Endothelial cell of umbilical vein (primary cell): ENCODE measurements around the gene TMEM62. TPM values are rescaled to one million over a fixed set of nuclear protein-coding genes. Genes with fewer than 3 reads are reported as not detected.

Source experiments
- BruUV-seq: library from RNA; stranded (reverse); fragments of 400-500 nt; replicated peaks from 2 replicates; lab custom pipeline; 2021; lab: Mats Ljungman, UMichigan
- CTCF ChIA-PET: fragments of 300-600, 350-600 bp; sonication (Branson Sonifier 250); formaldehyde crosslinking; loops from one replicate; lab custom pipeline; 2021; ENCODE audit warnings: antibody characterized with exemption, inconsistent platforms; lab: Charles Lee
- POLR2A ChIA-PET: fragments of 300-600, 350-600 bp; sonication (Branson Sonifier 250); formaldehyde crosslinking; loops from one replicate; lab custom pipeline; 2021; ENCODE audit warnings: antibody characterized with exemption, inconsistent platforms; lab: Charles Lee
- DNase-seq: peaks from one replicate; pipeline ENCODE4 v3.0.0-alpha.2; 2011; ENCODE audit warnings: low read depth, low spot score
- FAIRE-seq: peaks from 2 replicates; lab custom pipeline; 2011; peaks lifted over from hg19 to GRCh38; lab: Jason Lieb, UNC
- H2AFZ ChIP-seq: 2 replicates; pipeline ENCODE4 v1.6.0; 2012; ENCODE audit warnings: low read depth, low read length, control low read depth, inconsistent platforms
- H3K27ac ChIP-seq: 2 replicates; pipeline ENCODE4 v1.5.1; 2011; ENCODE audit warnings: low read depth, mild to moderate bottlenecking, control low read depth, low read length, moderate library complexity; ENCODE audit not compliant: insufficient read depth
- H3K27me3 ChIP-seq, 2 experiments: 2 replicates each; pipeline versions ENCODE4 v1.6.0 to v1.6.1; 2011; ENCODE audit warnings: low read length in 2 of 2, mixed read lengths in 1 of 2; ENCODE audit not compliant: control insufficient read depth in 2 of 2, insufficient read depth in 2 of 2
- H3K36me3 ChIP-seq, 2 experiments: 2 replicates in 1 of 2; 3 replicates in 1 of 2; pipeline ENCODE4 v1.5.1; 2011; ENCODE audit warnings: low read length in 2 of 2, mild to moderate bottlenecking in 1 of 2, moderate library complexity in 1 of 2; ENCODE audit not compliant: control insufficient read depth in 2 of 2, insufficient read depth in 2 of 2; ENCODE audit errors: extremely low read depth in 1 of 2
- H3K4me1 ChIP-seq: 3 replicates; pipeline ENCODE4 v1.5.1; 2011; ENCODE audit warnings: mild to moderate bottlenecking, low read length; ENCODE audit not compliant: control insufficient read depth, insufficient read depth; ENCODE audit errors: extremely low read depth
- H3K4me2 ChIP-seq: 2 replicates; pipeline ENCODE4 v1.6.1; 2011; ENCODE audit warnings: low read length, control low read depth, mixed read lengths; ENCODE audit not compliant: insufficient read depth
- H3K4me3 ChIP-seq, 3 experiments: fragments of 200-600 bp in 1 of 3; sonication (generic), shearing (Covaris generic) in 1 of 3; replicated peaks in 1 of 3; 2 replicates each; pipeline ENCODE4 v1.5.1; 2011 to 2016; ENCODE audit warnings: control low read depth in 3 of 3, low read length in 3 of 3, mild to moderate bottlenecking in 2 of 3, inconsistent platforms in 1 of 3, low read depth in 1 of 3, moderate library complexity in 1 of 3; ENCODE audit not compliant: insufficient read depth in 1 of 3
- H3K79me2 ChIP-seq: 2 replicates; pipeline ENCODE4 v1.6.0; 2012; ENCODE audit warnings: low read length, inconsistent platforms; ENCODE audit not compliant: control insufficient read depth, insufficient read depth
- H3K9ac ChIP-seq: replicated peaks from 2 replicates; pipeline ENCODE3; 2011; ENCODE audit warnings: low read length, control low read depth; ENCODE audit not compliant: insufficient read depth; ENCODE audit errors: extremely low read depth
- H3K9me1 ChIP-seq: replicated peaks from 3 replicates; pipeline ENCODE4 v1.6.0; 2011; ENCODE audit warnings: mild to moderate bottlenecking, low read length; ENCODE audit not compliant: control insufficient read depth, insufficient read depth; ENCODE audit errors: extremely low read depth
- H3K9me3 ChIP-seq: replicated peaks from 2 replicates; pipeline ENCODE4 v1.5.1; 2012; ENCODE audit warnings: low read length, inconsistent platforms; ENCODE audit not compliant: control insufficient read depth, insufficient read depth
- H4K20me1 ChIP-seq: replicated peaks from 2 replicates; pipeline ENCODE3; 2011; ENCODE audit warnings: mild to moderate bottlenecking, low read length; ENCODE audit not compliant: control insufficient read depth, insufficient read depth; ENCODE audit errors: extremely low read depth
- MYC ChIP-seq: IDR thresholded peaks from one replicate; pipeline ENCODE4 v1.6.1; 2011; ENCODE audit warnings: mild to moderate bottlenecking, low read depth, low read length
- POLR2A ChIP-seq: IDR thresholded peaks from 2 replicates; pipeline ENCODE4 v1.6.1; 2012; ENCODE audit warnings: low read depth, mild to moderate bottlenecking, control low read depth, low read length
- POLR2AphosphoS5 ChIP-seq: IDR thresholded peaks from 2 replicates; pipeline ENCODE4 v1.6.1; 2012; ENCODE audit warnings: low read depth, mild to moderate bottlenecking, control low read depth, low read length, moderate library complexity; ENCODE audit not compliant: insufficient read depth
- dilution Hi-C: fragments of 300-500 bp; cut with MboI; formaldehyde crosslinking; loops from one replicate; pipeline ENCODE4 v1.15.0; 2019; ENCODE audit warnings: low sequenced_read_pairs; ENCODE audit not compliant: extremely low pct_ligation_motif_present
- intact Hi-C: fragments of 100-400 bp; cut with micrococcal nuclease; formaldehyde crosslinking; loops from one replicate; pipeline ENCODE4 v1.10.0; 2022
- polyA plus RNA-seq, 4 experiments: library from polyadenylated mRNA; depleted of rRNA in 3 of 4; stranded (reverse) in 3 of 4; unstranded in 1 of 4; fragments of >200 nt; gene quantifications; 2 replicates each; pipeline versions ENCODE4 v1.2.1 to v1.2.3, GENCODE V29; 2011 to 2012; ENCODE audit warnings: missing spikeins in 1 of 4
- total RNA-seq: library from RNA; stranded (reverse); gene quantifications from 2 replicates; pipeline ENCODE4 v1.2.3, GENCODE V29; 2021
- TF ChIP-seq, protein P1 (sequence below): IDR thresholded peaks from 2 replicates; pipeline ENCODE4 v1.6.1; 2011; ENCODE audit not compliant: insufficient read depth, insufficient read length
- TF ChIP-seq, protein P2 (sequence below), 2 donors: IDR thresholded peaks; 1 replicate in 1 of 2; 2 replicates in 1 of 2; pipeline ENCODE4 v1.5.1; 2011; ENCODE audit warnings: low read length in 2 of 2, mild to moderate bottlenecking in 2 of 2, moderate library complexity in 2 of 2, control low read depth in 1 of 2, inconsistent platforms in 1 of 2, low read depth in 1 of 2; ENCODE audit not compliant: insufficient read depth in 1 of 2; ENCODE audit errors: extremely low read depth in 1 of 2

Gene TMEM62
- total and polyA plus RNA-seq, 2 donors (not counting 3 experiments of a cell fraction or from before 2014, with no cell fraction given): 10.4 to 22.2 TPM

DNA sequence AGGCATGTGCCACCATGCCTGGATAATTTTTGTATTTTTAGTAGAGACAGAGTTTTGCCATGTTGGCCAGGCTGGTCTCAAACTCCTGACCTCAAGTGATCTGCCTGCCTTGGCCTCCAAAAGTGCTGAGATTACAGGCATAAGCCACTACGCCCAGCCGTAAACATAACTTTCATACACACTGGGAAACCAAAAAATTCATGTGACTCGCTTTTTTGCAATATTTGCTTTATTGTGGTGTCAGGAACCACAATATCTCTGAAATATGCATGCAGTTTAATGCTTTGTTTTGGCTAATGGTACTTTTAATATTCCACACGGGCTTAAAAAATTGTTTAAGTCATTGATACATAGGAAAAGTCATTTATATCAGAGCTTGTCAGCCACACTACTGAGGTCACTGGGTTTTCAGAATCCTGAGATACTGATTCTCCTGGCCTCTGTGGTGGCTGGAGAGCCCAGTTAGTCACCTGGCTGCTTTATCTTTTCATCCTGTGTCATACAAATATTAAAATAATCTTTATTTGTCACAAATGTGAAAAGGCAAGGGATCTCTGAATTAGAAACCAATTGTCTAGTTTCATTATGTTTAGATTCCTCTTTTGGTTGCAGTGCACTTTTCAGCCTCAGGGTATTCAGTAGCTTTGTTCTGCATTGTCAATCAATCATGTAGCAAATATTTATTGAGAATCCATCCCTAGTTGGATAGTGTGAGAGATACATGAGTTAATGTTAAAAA is 10.0 kb downstream of the TMEM62 start:
- CTCF ChIA-PET: interaction anchor here (0.6 to 0.8 kb wide), 2 partner anchors 9 to 12 kb away, joined by 3 to 4 read pairs; no protein-coding TSS in a partner anchor
- Histone ChIP-seq H3K9me1 (no peaks in the 10 kb centered on the region), H3K79me2 (no peaks in the 10 kb centered on the region), H3K4me2 (no peak overlapping the region), H3K27me3 (no peaks in the 10 kb centered on the region), H2AFZ (no peak overlapping the region), H3K36me3 (peaks cover 3 to 9% of the 10 kb centered on the region in 2 experiments), H3K27ac (no peak overlapping the region), H3K9ac (no peak overlapping the region), H3K9me3 (no peaks in the 10 kb centered on the region), H3K4me3 (no peak overlapping the region), H3K4me1 (peaks cover 5% of the 10 kb centered on the region), H4K20me1 (no peaks in the 10 kb centered on the region)
- intact Hi-C loops: no loop called here
- dilution Hi-C loops: no loop called here
- no peak for DNase-seq
- POLR2A ChIA-PET: no interaction called here
- FAIRE-seq: no peak
- no TSS peak for BruUV-seq
- TF ChIP-seq, protein P1, sequence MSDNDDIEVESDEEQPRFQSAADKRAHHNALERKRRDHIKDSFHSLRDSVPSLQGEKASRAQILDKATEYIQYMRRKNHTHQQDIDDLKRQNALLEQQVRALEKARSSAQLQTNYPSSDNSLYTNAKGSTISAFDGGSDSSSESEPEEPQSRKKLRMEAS: no peak
- TF ChIP-seq POLR2AphosphoS5: no peak
- TF ChIP-seq POLR2A: no peak
- TF ChIP-seq, protein P2, sequence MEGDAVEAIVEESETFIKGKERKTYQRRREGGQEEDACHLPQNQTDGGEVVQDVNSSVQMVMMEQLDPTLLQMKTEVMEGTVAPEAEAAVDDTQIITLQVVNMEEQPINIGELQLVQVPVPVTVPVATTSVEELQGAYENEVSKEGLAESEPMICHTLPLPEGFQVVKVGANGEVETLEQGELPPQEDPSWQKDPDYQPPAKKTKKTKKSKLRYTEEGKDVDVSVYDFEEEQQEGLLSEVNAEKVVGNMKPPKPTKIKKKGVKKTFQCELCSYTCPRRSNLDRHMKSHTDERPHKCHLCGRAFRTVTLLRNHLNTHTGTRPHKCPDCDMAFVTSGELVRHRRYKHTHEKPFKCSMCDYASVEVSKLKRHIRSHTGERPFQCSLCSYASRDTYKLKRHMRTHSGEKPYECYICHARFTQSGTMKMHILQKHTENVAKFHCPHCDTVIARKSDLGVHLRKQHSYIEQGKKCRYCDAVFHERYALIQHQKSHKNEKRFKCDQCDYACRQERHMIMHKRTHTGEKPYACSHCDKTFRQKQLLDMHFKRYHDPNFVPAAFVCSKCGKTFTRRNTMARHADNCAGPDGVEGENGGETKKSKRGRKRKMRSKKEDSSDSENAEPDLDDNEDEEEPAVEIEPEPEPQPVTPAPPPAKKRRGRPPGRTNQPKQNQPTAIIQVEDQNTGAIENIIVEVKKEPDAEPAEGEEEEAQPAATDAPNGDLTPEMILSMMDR (IDR thresholded peaks at IDR 0.05; ENCODE audit: extremely low read depth in 1 of 2, insufficient read depth in 1 of 2, low read depth in 1 of 2, low read length in 2 of 2): no peak
- no peak for TF ChIP-seq MYC
